ENCODE measurements around the gene BCAR3. TPM values are rescaled to one million over a fixed set of nuclear protein-coding genes. Genes with fewer than 3 reads are reported as not detected.

The BCAR3 gene
- total RNA-seq, 4 donors from 2014 or later: 15.9 to 49.6 (median 30.8) TPM

DNA sequence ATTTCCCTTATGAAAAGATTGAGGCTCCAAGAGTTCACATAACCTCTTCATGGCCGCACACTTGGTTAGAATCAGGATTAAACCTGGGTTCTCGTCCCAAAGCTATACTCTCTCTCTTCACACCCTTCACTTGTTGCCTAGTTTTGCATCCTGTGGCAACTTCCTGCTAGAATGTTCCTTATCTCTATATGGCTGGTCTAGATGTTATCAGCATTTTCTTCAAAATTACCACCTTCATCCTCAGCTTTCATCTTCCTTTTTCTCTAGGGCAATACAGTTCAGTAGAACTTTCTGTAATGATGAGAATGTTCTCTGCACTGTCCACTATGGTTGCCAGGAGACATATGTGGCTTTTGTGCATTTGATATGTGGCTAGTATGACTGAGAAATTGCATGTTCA is 31.1 kb upstream of the BCAR3 start:
- Histone ChIP-seq H3K36me3 (no peaks in the 10 kb centered on the region), H3K27ac (no peak overlapping the region), H3K27me3 (no peaks in the 10 kb centered on the region), H3K9me3 (no peaks in the 10 kb centered on the region), H3K4me1 (peaks cover 18% of the 10 kb centered on the region), H3K4me3 (no peak overlapping the region)
- DNase-seq (ENCODE audit: low spot score in 2 of 2): no peak
- WGBS: 83% methylated on average over 2 of the region's 2 CpGs
- no peak for TF ChIP-seq POLR2A (IDR thresholded peaks at IDR 0.05)
- TF ChIP-seq EP300 (IDR thresholded peaks at IDR 0.05): no peak
- TF ChIP-seq POLR2AphosphoS5 (IDR thresholded peaks at IDR 0.05): no peak
- TF ChIP-seq, protein P1, sequence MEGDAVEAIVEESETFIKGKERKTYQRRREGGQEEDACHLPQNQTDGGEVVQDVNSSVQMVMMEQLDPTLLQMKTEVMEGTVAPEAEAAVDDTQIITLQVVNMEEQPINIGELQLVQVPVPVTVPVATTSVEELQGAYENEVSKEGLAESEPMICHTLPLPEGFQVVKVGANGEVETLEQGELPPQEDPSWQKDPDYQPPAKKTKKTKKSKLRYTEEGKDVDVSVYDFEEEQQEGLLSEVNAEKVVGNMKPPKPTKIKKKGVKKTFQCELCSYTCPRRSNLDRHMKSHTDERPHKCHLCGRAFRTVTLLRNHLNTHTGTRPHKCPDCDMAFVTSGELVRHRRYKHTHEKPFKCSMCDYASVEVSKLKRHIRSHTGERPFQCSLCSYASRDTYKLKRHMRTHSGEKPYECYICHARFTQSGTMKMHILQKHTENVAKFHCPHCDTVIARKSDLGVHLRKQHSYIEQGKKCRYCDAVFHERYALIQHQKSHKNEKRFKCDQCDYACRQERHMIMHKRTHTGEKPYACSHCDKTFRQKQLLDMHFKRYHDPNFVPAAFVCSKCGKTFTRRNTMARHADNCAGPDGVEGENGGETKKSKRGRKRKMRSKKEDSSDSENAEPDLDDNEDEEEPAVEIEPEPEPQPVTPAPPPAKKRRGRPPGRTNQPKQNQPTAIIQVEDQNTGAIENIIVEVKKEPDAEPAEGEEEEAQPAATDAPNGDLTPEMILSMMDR (IDR thresholded peaks at IDR 0.05): no peak

DNA sequence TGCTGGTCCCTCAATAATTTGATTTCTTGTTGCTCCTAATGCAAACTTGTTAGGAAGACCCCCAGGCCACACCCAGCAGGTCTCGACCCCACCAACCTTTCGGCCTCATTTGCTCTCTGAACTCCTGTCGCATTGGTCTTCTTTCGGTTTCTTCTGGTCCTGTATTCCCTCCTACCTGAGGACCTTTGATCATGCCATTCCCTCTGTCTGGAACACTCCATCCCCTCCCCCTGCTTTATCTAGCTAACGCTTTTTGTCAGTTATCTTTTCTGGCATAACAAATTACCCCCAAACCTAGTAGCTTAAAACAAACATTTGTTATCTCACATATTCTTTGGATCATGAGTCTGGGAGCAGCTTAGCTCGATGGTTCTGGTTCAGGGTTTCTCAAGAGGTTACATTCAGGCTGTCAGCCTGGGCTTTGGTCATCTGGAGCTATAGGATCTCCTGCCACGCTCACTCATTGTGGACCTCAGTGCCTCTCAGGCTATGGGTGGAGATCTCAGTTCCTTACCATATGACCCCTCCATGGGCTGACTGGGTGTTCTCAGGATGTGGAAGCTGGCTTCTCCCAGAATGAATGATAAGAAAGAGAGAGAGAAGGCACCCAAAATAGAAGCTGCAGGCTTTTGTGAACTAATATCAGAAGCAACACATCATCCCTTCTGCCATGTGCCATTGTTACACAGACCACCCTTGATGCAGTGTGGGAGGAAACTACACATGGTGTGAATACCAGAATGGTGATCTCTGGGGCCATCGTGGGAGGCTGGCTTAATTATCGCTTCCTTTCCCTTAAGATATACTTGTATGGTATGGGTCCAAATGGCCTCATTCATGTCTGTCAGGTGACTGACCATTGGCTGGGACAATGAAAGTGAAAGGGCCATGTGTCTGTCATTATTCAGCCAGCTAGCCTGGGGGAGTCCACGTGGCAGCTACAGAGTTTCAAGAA is 29.1 kb upstream of the BCAR3 start:
- Histone ChIP-seq H3K4me3 (no peak overlapping the region), H3K36me3 (no peaks in the 10 kb centered on the region), H3K9me3 (no peaks in the 10 kb centered on the region), H3K4me1 (peaks cover 21% of the 10 kb centered on the region), H3K27ac (no peak overlapping the region), H3K27me3 (no peaks in the 10 kb centered on the region)
- no peak for DNase-seq (ENCODE audit: low spot score in 2 of 2)
- 75% methylated on average over 10 of the region's 10 CpGs for WGBS
- no peak for TF ChIP-seq POLR2AphosphoS5 (IDR thresholded peaks at IDR 0.05)

GRCh38 chr1:93708734-93709481 is 27.3 kb upstream of the BCAR3 start:
- Histone ChIP-seq H3K27ac (no peak overlapping the region), H3K4me3 (no peak overlapping the region), H3K27me3 (no peaks in the 10 kb centered on the region), H3K36me3 (no peaks in the 10 kb centered on the region), H3K4me1 (peaks cover 26% of the 10 kb centered on the region), H3K9me3 (no peaks in the 10 kb centered on the region)
- TF ChIP-seq EP300 (IDR thresholded peaks at IDR 0.05): no peak
- TF ChIP-seq POLR2AphosphoS5 (IDR thresholded peaks at IDR 0.05): no peak
- TF ChIP-seq, protein P1 (IDR thresholded peaks at IDR 0.05): no peak
- no peak for TF ChIP-seq POLR2A (IDR thresholded peaks at IDR 0.05)
- WGBS: 37% methylated on average over 9 of the region's 9 CpGs
- DNase-seq (ENCODE audit: low spot score in 2 of 2): no peak

DNA sequence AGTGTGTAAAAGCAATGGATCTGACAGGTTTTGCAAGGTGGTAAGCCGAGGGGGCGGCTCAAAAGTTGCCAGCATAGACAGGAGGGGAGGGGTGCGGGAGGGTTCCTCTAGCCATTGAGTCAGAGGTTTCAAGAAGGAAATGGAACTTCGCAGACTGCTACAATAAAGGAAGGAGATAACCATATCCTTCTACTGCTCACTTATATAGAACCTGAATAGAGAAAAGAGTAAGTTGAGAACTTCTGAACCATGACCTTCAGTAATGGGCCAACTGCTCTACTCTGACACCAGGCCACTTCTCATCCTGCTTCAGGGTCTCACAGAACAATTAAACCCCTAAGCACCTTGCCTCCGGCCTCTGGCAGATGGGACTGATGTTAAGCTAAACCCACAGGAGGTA is 26.3 kb upstream of the BCAR3 start:
- Histone ChIP-seq H3K9me3 (no peaks in the 10 kb centered on the region), H3K27me3 (no peaks in the 10 kb centered on the region), H3K4me3 (no peak overlapping the region), H3K27ac (no peak overlapping the region), H3K4me1 (peaks cover 29% of the 10 kb centered on the region), H3K36me3 (no peaks in the 10 kb centered on the region)
- 82% methylated on average over 5 of the region's 5 CpGs for WGBS
- TF ChIP-seq EP300 (IDR thresholded peaks at IDR 0.05): no peak
- no peak for TF ChIP-seq POLR2A (IDR thresholded peaks at IDR 0.05)
- no peak for TF ChIP-seq POLR2AphosphoS5 (IDR thresholded peaks at IDR 0.05)
- TF ChIP-seq, protein P1 (IDR thresholded peaks at IDR 0.05): no peak
- DNase-seq (ENCODE audit: low spot score in 2 of 2): no peak

DNA sequence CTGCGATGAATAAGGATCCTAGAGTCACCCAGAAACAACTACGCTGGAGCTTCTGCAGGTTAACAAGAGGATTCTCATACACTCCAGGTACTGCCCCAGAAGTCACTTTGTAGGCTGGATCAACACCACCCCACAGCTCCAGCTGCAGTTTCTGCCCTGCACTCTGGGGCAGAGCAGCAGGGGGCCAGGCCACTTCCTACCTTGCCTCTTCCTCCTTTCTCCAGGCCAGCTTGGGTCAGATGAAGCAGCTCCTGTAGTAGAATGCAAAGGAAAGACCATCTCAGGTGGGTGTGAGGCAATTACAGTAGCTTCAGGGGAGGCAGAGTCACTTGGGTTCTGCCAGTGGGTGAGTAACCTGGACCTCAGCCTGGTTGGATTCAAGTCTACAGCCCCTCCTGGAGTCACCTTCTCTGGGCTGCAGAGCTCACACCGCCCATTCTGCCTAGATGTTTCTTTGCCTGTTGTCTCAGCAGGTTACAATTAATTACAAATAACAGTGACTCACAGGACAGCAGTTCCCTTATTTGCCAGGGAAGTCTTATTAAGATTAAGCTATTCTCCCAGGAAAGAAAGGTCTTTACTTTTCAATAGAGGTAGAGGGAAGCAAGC is 24.4 kb upstream of the BCAR3 start:
- H3K36me3 ChIP-seq: no peaks in the 10 kb centered on the region
- no peaks in the 10 kb centered on the region for H3K9me3 ChIP-seq
- H3K27me3 ChIP-seq: no peaks in the 10 kb centered on the region
- H3K4me3 ChIP-seq: no peak overlapping the region
- DNase-seq (ENCODE audit: low spot score in 2 of 2): no peak
- 87% methylated on average over 3 of the region's 3 CpGs for WGBS
- H3K27ac ChIP-seq: no peak overlapping the region
- no peak for TF ChIP-seq POLR2A (IDR thresholded peaks at IDR 0.05)
- TF ChIP-seq EP300 (IDR thresholded peaks at IDR 0.05): no peak
- TF ChIP-seq, protein P1 (IDR thresholded peaks at IDR 0.05): no peak
- no peak for TF ChIP-seq POLR2AphosphoS5 (IDR thresholded peaks at IDR 0.05)
- H3K4me1 ChIP-seq: peaks cover 47% of the 10 kb centered on the region

Data from suprapubic skin (tissue), 4 donors.